RKO (cell line): ENCODE data around the gene SAMD11.

Experiments used
- DNase-seq: peaks from one replicate; pipeline ENCODE4 v3.0.0-alpha.2; 2016; ENCODE audit warnings: low spot score

SAMD11 gene

GRCh38 chr1:932776-933602 lies 9.3 kb downstream of the SAMD11 start:
- no peak for DNase-seq

- DNase-seq, result no peak
Observed at GRCh38 chr1:933603-933940, 9.8 kb downstream of the SAMD11 start.

- DNase-seq, result no peak
Observed at GRCh38 chr1:934991-935750, 11.4 kb downstream of the SAMD11 start.

- DNase-seq, result no peak
Observed at GRCh38 chr1:935751-936231, 12.1 kb downstream of the SAMD11 start.

- DNase-seq, result no peak
Observed at GRCh38 chr1:936348-937264, 12.9 kb downstream of the SAMD11 start.

- DNase-seq, result no peak
Observed at GRCh38 chr1:937521-937920, 13.8 kb downstream of the SAMD11 start.

GRCh38 chr1:938088-938683 lies 14.5 kb downstream of the SAMD11 start:
- DNase-seq, result peak; percentile 63

GRCh38 chr1:938711-939489 lies 15.2 kb downstream of the SAMD11 start:
- no peak for DNase-seq

GRCh38 chr1:939511-940106 lies 15.9 kb downstream of the SAMD11 start:
- no peak for DNase-seq

GRCh38 chr1:940107-941014 lies 16.6 kb downstream of the SAMD11 start:
- peak; percentile 50 for DNase-seq

- DNase-seq, result no peak
Observed at GRCh38 chr1:941015-941587, 17.4 kb downstream of the SAMD11 start.

- peak; percentile 48 for DNase-seq
Observed at GRCh38 chr1:941588-942383, 18.1 kb downstream of the SAMD11 start.

- no peak for DNase-seq
Observed at GRCh38 chr1:942411-942821, 18.7 kb downstream of the SAMD11 start.

- no peak for DNase-seq
Observed at GRCh38 chr1:942864-943533, 19.3 kb downstream of the SAMD11 start.

- DNase-seq, result no peak
Observed at GRCh38 chr1:943545-944340, 20.0 kb downstream of the SAMD11 start.

GRCh38 chr1:944341-945325 lies 20.9 kb downstream of the SAMD11 start:
- no peak for DNase-seq
